Measurements from ENCODE around the gene ZNF330. TPM values are rescaled to one million over a fixed set of nuclear protein-coding genes. Genes with fewer than 3 reads are reported as not detected.

Gene ZNF330
- total RNA-seq, 2 experiments from 2014 or later: 54.9 to 57.5 TPM

GRCh38 chr4:141229408-141230101 is 8.9 kb downstream of the ZNF330 start:
- ChIA-PET POLR2A (interaction anchor here (0.7 kb wide), 1 partner anchor 56 kb away, joined by 3 read pairs; no protein-coding TSS in a partner anchor), CTCF (no interaction called here)

- CTCF ChIA-PET: no interaction called here
- POLR2A ChIA-PET: no interaction called here
These were observed 13.0 kb downstream of the ZNF330 start for GRCh38 chr4:141233673-141234072.

- CTCF ChIA-PET: no interaction called here
- POLR2A ChIA-PET: no interaction called here
These were observed 17.5 kb downstream of the ZNF330 start for GRCh38 chr4:141238186-141238585.

GRCh38 chr4:141240259-141240658 is 19.6 kb downstream of the ZNF330 start:
- POLR2A ChIA-PET: no interaction called here
- CTCF ChIA-PET: no interaction called here

- POLR2A ChIA-PET: no interaction called here
- CTCF ChIA-PET: no interaction called here
These were observed 20.0 kb downstream of the ZNF330 start for GRCh38 chr4:141240671-141241070.

GRCh38 chr4:141241986-141242385 is 21.3 kb downstream of the ZNF330 start:
- POLR2A ChIA-PET: no interaction called here
- CTCF ChIA-PET: no interaction called here

GRCh38 chr4:141244419-141244818 is 23.7 kb downstream of the ZNF330 start:
- ChIA-PET CTCF (no interaction called here), POLR2A (no interaction called here)

GRCh38 chr4:141246243-141246642 is 25.5 kb downstream of the ZNF330 start:
- ChIA-PET POLR2A (no interaction called here), CTCF (no interaction called here)

GRCh38 chr4:141246683-141247429 is 26.2 kb downstream of the ZNF330 start:
- CTCF ChIA-PET: no interaction called here

GRCh38 chr4:141247430-141247780 is 26.7 kb downstream of the ZNF330 start:
- POLR2A ChIA-PET: no interaction called here
- CTCF ChIA-PET: no interaction called here

More at GRCh38 chr4:141246683-141247429, 26.2 kb downstream of the ZNF330 start:
- POLR2A ChIA-PET: no interaction called here

- CTCF ChIA-PET: no interaction called here
- POLR2A ChIA-PET: no interaction called here
These were observed 27.3 kb downstream of the ZNF330 start for GRCh38 chr4:141248029-141248428.

GRCh38 chr4:141248486-141248885 is 27.8 kb downstream of the ZNF330 start:
- POLR2A ChIA-PET: no interaction called here

GRCh38 chr4:141254326-141254725 is 33.6 kb downstream of the ZNF330 start:
- POLR2A ChIA-PET: no interaction called here

More at GRCh38 chr4:141248486-141248885, 27.8 kb downstream of the ZNF330 start:
- CTCF ChIA-PET: no interaction called here

GRCh38 chr4:141255016-141255415 is 34.3 kb downstream of the ZNF330 start:
- ChIA-PET CTCF (no interaction called here), POLR2A (no interaction called here)

More at GRCh38 chr4:141254326-141254725, 33.6 kb downstream of the ZNF330 start:
- CTCF ChIA-PET: no interaction called here

- CTCF ChIA-PET: no interaction called here
- POLR2A ChIA-PET: no interaction called here
These were observed 37.9 kb downstream of the ZNF330 start for GRCh38 chr4:141258558-141258957.

GRCh38 chr4:141275834-141276233 is 55.1 kb downstream of the ZNF330 start:
- ChIA-PET CTCF (no interaction called here), POLR2A (no interaction called here)

GRCh38 chr4:141283152-141283551 is 62.5 kb downstream of the ZNF330 start:
- CTCF ChIA-PET: no interaction called here
- POLR2A ChIA-PET: no interaction called here

GRCh38 chr4:141283563-141283962 is 62.9 kb downstream of the ZNF330 start:
- CTCF ChIA-PET: no interaction called here
- POLR2A ChIA-PET: no interaction called here
